HUDEP-2 (cell line): ENCODE data around the gene ZBTB45.

ENCODE experiments used
- DNase-seq, 76 experiments: peaks; one replicate each; lab custom pipeline; 2025; ENCODE audit not compliant: unreplicated experiment in 76 of 76; lab: John Stamatoyannopoulos, UW

The ZBTB45 gene

DNA sequence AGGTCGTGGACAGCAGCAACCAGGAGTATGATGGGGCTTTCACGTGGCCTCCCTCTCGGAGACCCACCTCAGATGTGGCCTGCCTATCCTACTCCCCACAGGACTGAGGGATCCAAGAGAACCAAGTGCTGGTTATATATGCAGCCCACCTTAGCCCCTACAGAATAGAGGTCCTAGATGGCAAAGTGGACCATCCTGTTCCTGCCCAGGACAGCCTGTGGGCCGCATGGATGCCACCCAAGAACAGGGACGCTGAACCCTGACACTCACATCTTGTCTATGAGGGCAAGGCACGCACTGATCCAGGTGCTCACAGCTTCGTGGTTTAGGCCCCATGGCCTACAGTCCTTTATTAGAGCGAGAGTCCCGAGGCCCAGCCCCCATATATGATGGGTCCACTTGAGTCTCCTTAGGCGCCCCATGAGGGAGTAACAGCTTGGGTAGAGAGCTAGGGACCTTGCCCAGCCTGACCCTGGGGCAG lies 6.4 kb downstream of the ZBTB45 start:
- peak in 1 of 76 experiments; percentile 50 for DNase-seq

DNA sequence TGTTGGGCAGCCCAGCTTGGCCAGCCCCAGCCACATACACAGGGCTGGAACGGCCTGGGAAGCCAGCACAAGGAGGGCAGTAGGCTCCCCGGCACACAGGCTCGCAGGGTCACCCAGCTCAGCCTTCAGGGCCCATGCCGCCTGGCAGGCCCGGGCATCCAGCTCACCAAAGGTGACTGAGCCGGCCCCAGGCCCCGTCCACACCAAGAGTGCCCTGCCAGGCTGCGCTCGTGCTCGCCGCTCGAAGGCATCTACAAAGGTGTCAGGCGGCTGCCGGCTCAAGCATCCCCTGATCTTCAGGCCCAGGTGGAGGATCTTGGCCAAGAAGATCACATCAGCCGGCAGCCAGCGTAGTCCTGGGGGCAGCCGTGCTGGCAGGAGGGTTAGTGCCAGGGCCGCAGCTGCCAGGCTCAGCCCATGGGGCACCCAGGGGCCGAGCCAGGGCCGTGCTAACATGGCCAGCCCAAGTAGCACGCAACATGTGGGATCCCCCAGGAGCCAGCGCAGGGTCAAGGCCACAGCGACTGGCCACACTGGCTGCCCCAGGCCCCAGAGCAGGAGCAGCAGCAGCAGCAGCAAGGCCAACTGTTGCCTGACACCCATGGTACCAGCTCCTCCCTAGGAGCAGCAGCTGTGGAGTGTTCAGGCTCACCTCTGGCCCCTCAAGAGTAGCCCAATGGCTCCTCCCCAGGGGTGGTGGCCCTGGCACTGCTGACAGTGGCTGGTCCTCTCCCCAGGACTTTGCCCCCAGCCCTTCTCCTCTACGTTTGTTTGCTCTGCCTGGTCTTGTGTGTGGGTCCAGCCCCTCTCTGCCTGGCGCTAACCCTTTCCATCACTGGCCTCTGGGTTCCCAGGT lies 8.0 kb downstream of the ZBTB45 start, which contains the start of gene SLC27A5:
Gene SLC27A5, minus strand, starts transcription at position 640 of the 856 bp plus-strand sequence. Its CDS starts 37 bp downstream, at position 603.
- DNase-seq = no peak

DNA sequence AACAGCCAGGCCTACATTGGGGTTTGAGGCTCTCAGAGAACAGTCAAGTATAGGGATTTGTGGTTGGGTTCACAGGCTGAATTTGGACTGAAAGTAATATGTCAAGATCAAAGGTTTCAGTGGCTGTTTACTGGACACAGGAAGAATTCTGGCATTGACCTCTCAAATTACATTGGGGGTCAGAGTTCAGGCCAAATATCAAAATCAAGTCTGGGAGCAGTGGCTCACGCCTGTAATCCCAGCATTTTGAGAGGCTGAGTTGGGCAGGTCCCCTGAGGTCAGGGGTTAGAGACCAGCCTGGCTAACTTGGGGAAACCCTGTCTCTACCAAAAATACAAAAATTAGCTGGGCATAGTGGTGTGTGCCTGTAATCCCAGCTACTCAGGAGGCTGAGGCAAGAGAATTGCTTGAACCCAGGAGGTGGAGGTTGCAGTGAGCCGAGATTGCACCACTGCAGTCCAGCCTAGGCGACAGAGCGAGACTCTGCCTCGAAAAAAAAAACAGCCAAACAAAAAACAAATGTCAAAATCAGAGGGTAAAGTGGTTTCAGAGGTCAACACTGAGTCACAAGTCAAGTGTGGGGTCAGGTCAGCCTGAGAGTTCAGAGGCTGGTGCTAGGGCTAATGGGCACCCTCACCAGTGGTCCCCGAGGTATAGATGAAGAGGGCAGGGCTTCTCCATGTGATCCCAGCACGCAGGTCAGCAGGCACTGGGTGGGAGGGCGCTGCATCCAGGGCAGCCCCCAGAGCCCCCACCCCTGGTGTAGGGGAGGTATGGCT lies 9.3 kb downstream of the ZBTB45 start:
- no peak for DNase-seq

DNA sequence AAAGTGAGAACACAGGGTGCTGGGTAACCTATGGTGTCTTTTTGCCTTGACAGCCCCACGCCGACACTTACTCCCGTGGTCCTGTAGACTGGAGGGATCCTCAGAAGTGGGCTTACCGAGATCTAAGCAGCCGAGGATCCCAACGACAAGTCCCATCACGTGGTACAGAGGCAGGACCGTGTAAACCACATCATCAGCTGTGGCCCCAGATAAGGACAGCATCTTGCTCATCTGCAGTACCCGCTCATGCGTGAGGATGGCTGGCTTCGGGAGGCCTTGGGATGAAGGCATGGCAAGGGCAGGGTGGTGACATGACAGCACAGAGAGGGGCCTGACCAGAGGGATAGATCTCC lies 9.9 kb downstream of the ZBTB45 start:
- peak in 74 of 76 experiments; percentile 32 to 93 (median 80) for DNase-seq

DNA sequence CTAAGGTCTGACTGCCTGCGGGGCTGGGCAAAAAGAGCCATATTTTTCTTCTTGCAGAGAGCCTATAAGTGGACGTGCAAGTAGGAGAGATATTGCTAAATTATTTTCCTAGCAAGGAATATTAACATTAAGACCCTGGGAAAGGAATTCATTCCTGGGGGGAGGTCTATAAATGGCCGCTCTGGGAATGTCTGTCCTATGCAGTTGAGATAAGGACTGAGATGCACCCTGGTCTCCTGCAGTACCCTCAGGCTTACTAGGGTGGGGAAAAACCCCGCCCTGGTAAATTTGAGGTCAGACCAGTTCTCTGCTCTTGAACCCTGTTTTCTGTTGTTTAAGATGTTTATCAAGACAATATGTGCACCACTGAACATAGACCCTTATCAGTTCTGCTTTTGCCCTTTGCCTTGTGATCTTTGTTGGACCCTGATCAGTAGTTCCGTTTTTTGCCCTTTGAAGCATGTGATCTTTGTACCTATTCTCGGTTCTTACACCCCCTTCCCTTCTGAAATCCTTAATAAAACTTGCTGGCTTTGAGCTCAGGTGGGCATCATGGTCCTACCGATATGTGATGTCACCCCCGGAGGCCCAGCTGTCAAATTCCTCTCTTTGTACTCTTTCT lies 11.9 kb downstream of the ZBTB45 start:
- DNase-seq = peak in 5 of 76 experiments; percentile 14 to 43 (median 20)

DNA sequence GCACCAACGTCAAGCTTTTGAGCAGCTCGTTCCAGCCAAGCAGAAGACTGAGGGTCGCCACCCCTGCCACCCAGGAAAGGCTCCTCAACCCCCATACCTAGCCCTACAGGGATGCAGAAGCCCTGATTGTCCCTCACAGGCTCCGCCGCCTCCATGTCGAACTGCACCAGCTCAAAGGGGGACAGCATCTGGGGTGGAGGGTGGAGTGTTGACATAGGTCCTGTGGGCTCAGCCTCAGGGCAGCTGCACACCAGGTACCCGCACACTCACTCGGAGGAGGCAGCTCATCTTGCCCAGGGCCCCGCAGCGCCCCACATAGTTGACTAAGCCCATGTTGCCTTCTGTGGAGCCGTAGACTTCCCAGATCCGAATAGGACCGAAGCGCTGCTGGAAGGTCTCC lies 19.4 kb downstream of the ZBTB45 start:
- no peak for DNase-seq

DNA sequence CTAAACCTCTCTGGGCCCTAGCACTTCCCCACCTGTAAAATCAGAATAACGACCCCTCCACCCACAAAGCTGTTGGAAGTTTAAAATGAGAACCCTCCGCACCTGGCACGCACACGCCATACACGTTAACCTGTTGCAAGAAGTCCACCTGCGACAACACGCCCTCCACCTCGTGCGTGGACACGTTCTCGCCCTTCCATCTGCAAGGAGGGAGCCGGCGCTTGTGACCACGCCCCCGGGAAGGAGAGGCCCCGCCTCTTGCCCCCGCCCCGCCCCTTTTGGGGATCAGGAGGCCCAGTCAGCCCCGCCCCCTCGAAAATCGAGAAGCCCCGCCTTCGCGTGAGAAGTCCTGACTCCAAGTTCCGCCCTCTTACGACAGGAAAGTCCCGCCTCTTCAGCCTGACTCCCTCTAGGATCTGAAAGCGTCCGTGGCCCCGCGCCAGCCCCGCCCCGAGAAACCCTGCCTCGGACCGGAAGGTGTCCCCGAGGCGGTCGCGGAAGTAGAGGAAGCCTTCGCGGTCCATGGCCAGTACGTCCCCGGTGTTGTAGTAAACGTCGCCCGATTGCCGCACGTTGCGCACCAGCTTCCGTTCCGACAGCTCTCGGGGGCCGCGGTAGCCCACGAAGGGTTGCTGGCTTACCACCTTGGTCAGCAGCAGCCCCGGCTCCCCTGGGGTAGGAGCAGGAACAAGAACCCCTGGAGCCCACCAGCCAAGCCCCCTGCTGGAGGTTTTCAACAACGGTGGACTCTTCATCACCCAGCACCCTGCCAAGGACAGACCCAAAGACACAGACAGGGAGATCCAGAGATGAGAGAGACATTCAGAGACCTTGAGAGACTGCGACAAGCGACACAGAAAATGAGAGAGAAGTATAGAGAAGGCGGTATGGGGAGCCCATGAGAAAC lies 20.3 kb downstream of the ZBTB45 start:
- peak; percentile 93 to 100 (median 100) for DNase-seq

DNA sequence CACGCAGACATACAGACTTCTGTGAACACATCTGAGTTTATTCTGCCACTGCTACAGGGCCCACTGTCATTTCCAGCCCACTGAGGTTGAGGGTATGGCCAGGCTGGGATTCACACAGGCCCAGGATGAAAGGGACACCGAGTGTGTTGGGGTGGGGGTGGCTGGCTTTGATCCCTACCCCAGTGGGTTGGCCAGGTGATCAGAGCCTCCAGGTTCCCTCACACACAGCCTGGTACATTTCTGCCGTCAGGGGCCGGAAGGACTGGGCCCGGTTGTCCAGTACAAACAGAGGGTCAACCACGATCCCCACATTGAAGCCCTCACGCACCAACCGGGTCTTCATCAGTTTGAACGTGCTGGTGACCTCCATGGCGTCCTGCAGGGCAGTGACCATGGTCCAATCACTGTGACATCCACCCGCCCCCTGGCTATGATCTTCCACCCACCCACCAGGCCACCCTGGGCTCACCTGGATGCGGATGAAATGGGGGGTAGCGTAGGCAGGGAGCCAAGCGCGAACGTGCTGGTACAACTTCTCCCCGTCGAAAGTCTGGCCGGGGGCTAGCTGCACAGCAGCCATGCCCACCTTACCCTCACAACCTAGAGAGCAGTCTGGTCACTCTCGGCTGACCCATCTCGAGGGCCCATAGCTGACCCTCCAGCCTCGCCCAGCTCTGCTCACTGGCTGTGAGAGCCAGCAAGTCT lies 21.1 kb downstream of the ZBTB45 start:
- DNase-seq = no peak

DNA sequence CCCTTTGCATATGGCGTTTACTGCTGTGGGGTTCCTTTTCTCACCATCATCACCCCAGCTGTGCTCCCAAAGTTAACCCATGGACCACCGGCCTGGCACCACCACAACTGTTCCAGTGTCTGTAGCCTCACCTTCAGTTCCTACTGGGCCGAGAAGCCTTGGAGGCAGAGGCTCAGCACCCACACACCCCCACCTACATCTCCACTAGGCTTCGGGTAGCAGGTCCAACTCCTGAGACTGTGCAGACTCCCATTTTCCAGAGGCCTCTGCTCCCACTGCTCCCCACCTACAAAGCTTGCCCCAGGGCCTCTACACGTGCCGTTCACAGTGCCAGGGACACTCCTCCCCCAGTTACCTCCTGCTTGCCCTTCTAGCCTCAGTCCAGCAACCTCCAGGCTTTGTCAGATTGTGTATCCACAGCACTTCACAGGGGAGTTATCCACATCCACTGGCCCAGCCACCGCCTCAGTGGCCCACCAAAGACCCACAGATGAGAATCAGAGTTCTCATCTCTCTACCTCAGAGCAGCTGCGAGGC lies 21.9 kb downstream of the ZBTB45 start:
- DNase-seq = no peak

DNA sequence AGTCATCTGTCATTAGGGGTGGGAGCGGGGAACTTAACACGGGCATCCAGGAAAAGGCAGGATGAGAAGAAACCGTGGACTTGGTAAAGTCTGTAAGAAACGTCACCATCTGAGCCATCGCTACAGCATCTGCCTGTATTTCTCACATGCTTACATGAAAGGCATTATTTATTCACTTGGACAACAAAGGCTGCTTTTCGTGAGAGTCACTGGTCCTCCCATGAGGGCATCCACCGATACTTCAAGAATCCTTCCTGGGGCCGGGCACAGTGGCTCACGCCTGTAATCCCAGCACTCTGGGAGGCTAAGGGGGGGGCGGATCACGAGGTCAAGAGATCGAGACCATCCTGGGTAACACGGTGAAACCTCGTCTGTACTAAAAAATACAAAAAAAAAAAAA lies 27.3 kb downstream of the ZBTB45 start:
- no peak for DNase-seq

DNA sequence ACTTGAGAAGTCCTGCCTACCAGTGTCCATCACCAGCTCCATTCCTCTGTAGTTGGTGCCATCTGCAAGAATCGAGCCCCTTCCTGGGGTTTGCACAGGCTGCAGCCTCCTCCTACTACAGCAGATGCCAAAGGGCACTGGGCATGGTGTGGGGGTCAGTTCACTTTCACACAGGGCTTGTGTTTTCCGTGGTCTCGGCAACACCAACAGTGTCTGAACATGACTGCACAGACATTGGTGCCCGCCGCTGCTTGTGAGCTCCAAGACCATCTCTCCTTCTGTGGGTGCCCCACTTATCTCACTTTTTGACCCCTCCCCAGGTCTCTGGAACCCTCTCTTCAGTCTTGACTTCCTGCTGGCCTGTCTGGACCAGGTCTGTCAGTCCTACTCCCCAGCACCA lies 28.2 kb downstream of the ZBTB45 start:
- no peak for DNase-seq

DNA sequence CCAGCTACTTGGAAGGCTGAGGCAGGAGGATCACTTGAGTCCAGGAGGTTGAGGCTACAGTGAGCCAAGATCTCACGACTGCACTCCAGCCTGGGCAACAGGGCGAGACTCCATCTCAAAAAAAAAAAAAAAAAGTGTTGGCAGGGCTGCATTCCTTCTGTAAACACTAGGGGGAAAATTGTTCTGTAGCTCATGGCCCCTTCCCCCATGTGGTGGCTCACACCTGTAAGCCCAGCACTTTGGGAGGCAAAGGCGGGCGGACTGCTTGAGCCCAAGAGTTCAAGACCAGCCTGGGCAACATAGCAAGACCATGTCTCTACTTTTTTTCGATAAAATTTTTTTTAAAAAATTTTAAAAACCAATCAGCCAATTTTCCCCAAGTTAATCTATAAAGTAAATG lies 35.3 kb downstream of the ZBTB45 start:
- peak in 4 of 76 experiments; percentile 11 to 29 (median 16) for DNase-seq

DNA sequence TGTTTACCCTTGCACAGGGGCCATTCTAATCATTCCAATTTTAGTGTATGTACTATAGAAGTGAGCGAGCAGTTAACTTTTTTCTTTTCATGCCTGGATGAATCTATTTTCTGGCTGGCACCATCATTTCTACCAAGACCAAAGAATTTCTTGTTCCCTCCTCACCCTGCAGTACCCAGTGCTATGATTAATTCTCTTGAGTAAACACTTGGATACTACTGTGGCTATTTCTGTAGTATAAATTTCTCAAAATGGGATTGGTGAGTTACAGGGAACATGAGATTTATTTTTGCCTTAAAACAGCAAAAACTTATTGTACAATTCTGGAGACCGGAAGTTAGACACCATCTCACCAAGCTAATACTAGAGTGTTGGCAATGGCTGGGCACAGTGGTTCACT lies 35.8 kb downstream of the ZBTB45 start:
- no peak for DNase-seq

DNA sequence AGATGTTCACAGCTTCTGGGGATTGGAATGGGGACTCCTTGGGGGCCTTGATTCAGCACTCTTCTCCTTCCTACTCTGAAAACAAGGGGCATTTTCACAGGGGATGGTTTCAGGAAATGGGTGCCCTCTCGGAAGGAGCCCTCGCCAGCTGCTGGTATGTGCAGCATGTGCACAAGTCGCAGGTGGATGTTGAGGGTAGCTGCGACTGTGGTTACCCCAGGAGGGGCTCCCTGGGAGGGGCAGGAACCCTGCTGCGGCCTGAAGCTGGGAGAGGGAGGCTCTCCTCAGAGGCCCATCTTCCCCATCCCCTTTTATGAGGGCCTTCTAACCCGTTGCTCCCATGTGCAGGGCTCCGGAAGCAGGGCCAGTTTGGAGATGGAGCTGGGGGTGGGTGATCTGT lies 37.2 kb downstream of the ZBTB45 start:
- no peak for DNase-seq

DNA sequence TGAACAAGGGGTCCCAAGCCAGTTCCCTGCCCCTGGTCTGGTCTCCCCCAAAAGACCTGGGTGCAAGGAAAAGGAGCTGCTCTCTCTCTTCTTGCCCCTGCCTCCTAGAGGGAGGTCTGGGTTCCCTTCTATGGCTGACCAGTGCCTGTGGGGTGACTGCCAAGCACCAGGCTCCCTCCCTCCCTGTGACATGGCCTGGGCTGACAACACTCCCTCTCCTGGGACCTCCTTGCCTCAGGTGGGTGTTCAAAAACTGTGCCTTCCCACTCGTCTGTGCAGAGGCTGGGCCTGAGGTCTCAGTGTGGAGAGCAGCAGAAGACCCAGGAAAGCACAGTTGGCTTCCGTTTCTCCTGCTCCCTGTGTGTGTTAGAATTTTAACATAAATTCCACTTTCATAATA lies 38.8 kb downstream of the ZBTB45 start:
- DNase-seq = no peak

DNA sequence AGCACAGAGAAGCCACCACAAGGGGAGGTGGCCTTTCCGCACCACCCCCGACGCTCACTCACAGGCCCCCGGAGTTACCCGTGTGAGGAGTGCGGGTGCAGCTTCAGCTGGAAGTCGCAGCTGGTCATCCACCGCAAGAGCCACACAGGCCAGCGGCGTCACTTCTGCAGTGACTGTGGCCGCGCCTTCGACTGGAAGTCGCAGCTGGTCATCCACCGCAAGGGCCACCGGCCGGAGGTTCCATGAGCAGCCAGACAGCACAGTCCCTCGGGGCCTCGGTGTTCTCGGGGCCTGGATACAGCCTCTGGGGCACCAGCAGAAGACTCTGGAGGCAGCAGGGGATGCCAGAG lies 39.2 kb downstream of the ZBTB45 start:
- DNase-seq = no peak

DNA sequence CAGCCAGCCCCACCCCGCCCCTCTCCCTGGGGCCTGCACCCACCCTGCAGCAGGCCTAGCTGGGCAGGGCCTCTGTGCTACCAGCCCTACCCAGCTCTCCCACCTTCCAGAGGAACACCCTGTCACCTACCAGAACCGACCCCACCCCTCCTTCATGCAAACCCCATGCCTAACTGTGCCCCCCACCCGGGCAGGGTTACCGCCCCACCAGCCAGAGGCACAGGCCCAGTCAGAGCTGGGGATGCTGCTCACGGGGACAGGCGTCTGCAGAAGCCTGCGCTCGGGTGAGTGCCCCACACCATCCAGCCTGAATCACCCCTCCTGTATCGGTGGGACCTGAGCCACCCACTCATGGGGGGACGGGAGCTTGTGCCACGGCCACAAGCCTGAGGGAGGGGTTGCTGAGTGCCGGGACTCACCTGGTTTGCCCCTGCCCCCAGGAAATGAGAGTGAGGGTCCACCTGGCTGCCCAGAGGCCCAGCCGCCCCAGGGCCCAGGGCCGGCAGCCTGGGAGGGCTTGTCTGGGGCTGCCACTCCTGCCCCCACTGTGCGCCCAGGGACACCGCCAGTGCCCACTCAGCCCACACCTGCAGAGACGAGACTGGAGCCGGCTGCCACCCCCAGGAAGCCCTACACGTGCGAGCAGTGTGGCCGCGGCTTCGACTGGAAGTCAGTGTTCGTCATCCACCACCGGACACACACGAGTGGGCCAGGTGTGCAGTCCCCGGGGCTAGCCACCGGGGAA lies 39.7 kb downstream of the ZBTB45 start:
- DNase-seq = no peak

DNA sequence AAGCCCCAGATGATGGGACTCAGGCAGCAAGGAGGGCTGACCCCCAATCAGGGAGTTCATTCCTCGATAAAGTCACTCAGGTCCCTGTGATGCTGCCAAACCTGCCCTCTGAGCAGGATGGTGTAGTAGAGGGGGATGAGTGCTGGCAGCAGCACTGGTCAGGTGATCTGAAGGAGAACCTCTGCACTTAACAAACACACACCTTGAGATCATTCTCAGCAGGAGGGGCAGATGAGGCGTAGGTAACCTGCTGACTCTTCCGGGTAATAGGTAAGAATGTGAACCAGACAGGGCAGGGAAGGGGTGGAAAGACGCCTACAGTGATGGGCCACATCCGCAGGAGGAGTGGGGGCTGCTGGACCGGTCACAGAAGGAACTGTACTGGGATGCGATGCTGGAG lies 40.3 kb downstream of the ZBTB45 start:
- no peak for DNase-seq

DNA sequence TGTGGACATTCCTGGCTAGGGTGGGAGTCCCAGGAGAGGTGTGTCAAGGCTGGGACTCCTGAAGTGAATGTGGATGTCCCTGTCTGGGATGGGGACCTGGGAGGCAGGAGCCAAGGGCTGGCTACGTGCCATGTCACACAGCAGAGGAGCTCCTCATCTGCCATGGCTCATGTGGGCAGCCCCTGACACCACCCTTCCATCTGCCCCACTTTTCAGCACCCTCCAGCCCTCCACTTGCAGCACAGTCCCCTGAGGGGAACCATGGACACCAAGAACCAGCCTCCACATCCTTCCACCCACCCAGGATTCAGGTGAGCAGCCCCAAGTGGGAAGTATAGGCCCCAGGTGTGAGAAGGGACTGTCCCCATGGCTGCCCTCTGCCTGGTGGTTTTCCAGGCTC lies 41.7 kb downstream of the ZBTB45 start:
- no peak for DNase-seq
